Brain microvascular endothelial cell (primary cell): ENCODE data around the gene SHC2.

Experiments used
- DNase-seq: peaks from one replicate; pipeline ENCODE4 v3.0.0-alpha.2; 2020
- H3K27ac ChIP-seq: fragments of 250-450 bp; sonication (Bioruptor Pico); 2 replicates; pipeline ENCODE4 v1.5.1; 2020; ENCODE audit warnings: mild to moderate bottlenecking, moderate library complexity
- H3K27me3 ChIP-seq: fragments of 250-450 bp; sonication (Bioruptor Pico); replicated peaks from 2 replicates; pipeline ENCODE4 v1.5.1; 2020; ENCODE audit warnings: mild to moderate bottlenecking
- H3K36me3 ChIP-seq: fragments of 250-450 bp; sonication (Bioruptor Pico); replicated peaks from 2 replicates; pipeline ENCODE4 v1.5.1; 2020; ENCODE audit warnings: mild to moderate bottlenecking
- H3K4me3 ChIP-seq: 2 replicates; pipeline ENCODE4 v1.5.1; 2011; ENCODE audit warnings: low read depth, mild to moderate bottlenecking, control low read depth, low read length, moderate library complexity
- in situ Hi-C: cut with HindIII; loops from 2 replicates; pipeline ENCODE4 v1.10.0; 2017; ENCODE audit warnings: low sequenced_read_pairs, low pct_ligation_motif_present
- TF ChIP-seq, protein P1 (sequence below): IDR thresholded peaks from 2 replicates; pipeline ENCODE4 v1.5.1; 2011; ENCODE audit warnings: low read depth, mild to moderate bottlenecking, moderate library complexity, low read length, control low read depth, inconsistent platforms; ENCODE audit errors: missing control alignments

Gene SHC2

DNA sequence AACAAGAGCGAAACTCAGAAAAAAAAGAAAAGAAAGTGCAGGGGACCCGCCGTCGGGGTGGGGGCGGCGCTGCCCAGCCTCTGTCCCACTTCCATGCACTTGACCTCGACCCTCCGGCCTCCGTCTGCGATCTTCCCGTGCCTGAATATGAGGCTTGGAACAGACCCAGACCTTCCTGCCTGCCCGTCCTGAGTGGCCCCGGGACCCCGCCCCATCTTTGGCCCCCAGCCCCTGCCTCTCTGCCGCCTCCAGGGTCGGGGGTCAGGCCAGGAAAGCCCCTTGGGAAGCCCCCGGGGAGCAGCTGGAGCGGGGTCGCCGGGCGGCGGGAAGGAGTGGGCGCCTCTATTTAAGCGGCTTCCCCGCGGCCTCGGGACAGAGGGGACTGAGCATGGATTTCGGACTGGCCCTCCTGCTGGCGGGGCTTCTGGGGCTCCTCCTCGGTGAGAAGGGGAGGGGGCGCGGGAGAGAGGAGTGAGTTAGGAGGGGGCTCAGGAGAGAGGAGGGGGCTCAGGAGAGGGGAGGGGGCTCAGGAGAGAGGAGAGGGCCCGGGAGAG is 35.4 kb upstream of the SHC2 start, which contains the start of gene MADCAM1:
TSS of gene MADCAM1 (plus strand) at position 375 of the 554 bp plus-strand sequence. CDS start at position 389, 14 bp downstream.
- in situ Hi-C loops = no loop called here
- DNase-seq = no peak
- TF ChIP-seq, protein P1, sequence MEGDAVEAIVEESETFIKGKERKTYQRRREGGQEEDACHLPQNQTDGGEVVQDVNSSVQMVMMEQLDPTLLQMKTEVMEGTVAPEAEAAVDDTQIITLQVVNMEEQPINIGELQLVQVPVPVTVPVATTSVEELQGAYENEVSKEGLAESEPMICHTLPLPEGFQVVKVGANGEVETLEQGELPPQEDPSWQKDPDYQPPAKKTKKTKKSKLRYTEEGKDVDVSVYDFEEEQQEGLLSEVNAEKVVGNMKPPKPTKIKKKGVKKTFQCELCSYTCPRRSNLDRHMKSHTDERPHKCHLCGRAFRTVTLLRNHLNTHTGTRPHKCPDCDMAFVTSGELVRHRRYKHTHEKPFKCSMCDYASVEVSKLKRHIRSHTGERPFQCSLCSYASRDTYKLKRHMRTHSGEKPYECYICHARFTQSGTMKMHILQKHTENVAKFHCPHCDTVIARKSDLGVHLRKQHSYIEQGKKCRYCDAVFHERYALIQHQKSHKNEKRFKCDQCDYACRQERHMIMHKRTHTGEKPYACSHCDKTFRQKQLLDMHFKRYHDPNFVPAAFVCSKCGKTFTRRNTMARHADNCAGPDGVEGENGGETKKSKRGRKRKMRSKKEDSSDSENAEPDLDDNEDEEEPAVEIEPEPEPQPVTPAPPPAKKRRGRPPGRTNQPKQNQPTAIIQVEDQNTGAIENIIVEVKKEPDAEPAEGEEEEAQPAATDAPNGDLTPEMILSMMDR = no peak
- peaks cover 19% of the 10 kb centered on the region for H3K27me3 ChIP-seq
- no peak within 1 kb of the TSS for H3K4me3 ChIP-seq
- no peak within 1 kb of the TSS for H3K27ac ChIP-seq
- no peaks in the 10 kb centered on the region for H3K36me3 ChIP-seq

DNA sequence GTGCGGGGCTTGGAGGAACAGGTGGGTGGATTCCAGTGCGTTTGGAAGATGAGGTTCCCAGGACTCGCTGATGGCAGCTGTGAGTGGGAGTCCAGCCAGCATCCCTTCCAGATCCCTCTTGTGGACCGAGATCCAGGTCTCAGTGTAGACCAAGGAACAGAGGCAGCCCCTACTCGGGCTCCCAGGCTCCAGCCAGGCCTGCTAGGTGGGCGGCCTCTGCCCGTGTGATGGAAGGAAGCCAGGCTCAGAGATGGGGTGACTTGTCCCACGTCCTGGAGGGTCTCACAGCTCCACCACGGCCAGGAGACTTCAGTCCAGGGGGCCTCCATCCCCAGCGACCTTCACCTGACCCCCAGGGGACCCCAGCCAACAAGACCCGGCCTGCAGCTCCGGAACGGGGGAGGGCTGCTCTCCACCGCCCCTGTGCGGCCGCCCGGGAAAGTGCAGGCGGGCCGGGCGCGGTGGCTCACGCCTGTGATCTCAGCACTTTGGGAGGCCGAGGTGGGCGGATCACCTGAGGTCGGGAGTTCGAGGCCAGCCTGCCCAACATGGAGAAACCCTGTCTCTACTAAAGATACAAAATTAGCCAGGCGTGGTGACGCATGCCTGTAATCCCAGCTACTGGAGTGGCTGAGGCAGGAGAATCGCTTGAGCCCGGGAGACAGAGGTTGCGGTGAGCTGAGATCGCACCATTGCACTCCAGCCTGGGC is 34.7 kb upstream of the SHC2 start:
- no peak overlapping the region for H3K4me3 ChIP-seq
- H3K36me3 ChIP-seq = no peaks in the 10 kb centered on the region
- DNase-seq = peak; percentile 11
- TF ChIP-seq, protein P1 = peak; percentile 77
- in situ Hi-C loops = no loop called here
- no peak overlapping the region for H3K27ac ChIP-seq
- peaks cover 19% of the 10 kb centered on the region for H3K27me3 ChIP-seq

DNA sequence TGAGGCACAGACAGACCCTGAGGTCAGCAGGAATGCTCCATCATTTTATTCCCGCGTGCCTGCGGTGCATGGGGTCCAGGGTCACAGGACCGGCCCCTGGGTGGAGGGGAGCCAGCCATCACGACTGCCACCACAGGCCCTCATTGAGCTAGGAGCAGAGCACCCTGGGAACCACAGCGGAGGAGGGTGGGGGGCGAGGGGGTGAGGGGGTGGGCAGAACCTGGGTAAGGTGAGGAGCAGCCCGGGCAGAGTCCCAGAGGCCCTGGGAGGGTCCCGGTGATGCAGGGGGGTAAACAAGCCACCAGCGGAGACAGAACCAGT is 34.2 kb upstream of the SHC2 start:
- no peak for DNase-seq
- Histone ChIP-seq H3K4me3 (no peak overlapping the region), H3K27me3 (peaks cover 19% of the 10 kb centered on the region), H3K36me3 (no peaks in the 10 kb centered on the region), H3K27ac (no peak overlapping the region)
- TF ChIP-seq, protein P1 = no peak
- in situ Hi-C loops = no loop called here

DNA sequence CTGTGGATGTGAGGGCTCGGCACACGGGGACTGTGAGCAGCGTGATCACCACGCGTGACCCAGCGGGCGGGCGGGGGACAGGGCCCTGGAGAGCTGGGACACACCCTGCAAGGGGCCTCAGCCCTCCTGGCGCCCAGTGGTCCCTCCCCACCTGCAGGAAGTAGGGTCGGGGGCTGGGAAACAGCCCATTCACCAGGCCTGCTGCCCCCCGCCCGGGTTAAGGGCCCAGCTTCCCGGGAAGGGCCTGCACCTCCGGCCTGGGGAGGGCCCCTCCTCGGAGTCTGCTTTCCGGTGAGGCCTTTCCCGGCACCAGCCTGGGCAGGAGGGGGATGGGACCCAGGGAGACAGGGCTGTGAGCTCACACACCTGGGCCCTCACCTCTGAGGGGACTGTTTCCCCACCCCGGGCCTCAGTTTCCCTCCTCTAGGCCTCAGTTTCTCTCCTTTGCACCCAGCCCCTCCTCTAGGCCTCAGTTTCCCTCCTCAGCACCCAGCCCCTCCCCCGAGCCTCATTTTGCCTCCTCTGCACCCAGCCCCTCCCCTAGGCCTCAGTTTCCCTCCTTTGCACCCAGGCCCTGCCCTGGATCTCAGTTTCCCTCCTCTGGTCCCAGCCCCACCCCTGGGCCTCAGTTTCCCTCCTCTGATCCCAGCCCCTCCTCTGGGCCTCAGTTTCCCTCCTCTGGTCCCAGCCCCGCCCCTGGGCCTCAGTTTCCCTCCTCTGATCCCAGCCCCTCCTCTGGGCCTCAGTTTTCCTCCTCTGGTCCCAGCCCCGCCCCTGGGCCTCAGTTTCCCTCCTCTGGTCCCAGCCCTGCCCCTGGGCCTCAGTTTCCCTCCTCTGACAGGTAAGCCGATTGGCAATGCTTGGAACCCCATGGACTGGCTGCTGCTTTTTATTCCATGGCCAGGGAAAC is 33.6 kb upstream of the SHC2 start:
- in situ Hi-C loops = no loop called here
- Histone ChIP-seq H3K27ac (no peak overlapping the region), H3K4me3 (no peak overlapping the region), H3K27me3 (peaks cover 19% of the 10 kb centered on the region), H3K36me3 (no peaks in the 10 kb centered on the region)
- DNase-seq = no peak
- TF ChIP-seq, protein P1 = no peak

DNA sequence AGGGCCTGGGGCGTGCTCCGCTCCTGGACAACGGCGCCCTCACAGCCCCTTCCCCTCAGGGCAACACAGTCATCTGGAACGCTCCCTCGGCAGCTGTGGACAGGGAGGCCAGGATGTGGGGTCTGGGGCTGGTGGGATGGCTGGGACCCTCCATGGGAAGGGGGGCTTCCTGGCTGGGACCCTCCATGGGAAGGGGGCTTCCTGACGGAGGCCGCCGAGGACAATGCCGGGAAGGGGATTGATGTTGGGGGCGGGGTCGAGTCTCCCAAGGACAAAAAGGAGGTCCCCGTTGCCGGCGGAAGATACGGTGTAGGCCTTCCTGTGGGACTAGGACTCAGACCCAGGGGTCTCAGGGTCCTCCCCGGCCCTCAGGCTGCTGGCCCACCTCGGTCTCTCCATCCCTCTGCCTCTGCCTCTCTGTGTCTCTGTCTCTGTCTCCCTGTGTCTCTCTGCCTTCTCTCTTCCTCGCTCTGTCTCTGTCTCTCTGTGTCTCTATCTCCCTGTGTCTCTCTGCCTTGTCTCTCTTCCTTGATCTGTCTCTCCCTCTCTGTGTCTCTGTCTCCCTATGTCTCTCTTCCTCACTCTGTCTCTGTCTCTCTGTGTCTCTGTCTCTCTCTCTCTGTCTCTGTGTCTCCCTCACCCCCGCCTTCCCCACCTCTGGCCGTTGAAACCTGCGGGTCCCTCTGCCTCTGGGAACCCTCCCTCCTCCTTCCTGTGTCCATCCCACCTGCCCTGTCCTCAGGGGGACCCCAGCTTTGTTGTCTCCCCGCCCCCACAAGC is 32.7 kb upstream of the SHC2 start:
- in situ Hi-C loops = no loop called here

More for the DNA sequence above, 32.7 kb upstream of the SHC2 start:
- H3K27ac ChIP-seq = no peak overlapping the region
- no peak overlapping the region for H3K4me3 ChIP-seq
- H3K36me3 ChIP-seq = no peaks in the 10 kb centered on the region
- TF ChIP-seq, protein P1 = no peak
- H3K27me3 ChIP-seq = peaks cover 14% of the 10 kb centered on the region
- DNase-seq = no peak
